Colonic mucosa (tissue), 4 donors: Measurements from ENCODE around the gene TRIM54. TPM values are rescaled to one million over a fixed set of nuclear protein-coding genes. Genes with fewer than 3 reads are reported as not detected.
"Not testable (repeated sequence)": the region's sequence is repeated elsewhere in the genome, so short reads cannot be mapped to it uniquely, and the experiment has no call there.

Experiments
- DNase-seq: peaks from one replicate; pipeline ENCODE4 v3.0.0-alpha.2; 2020
- H3K27ac ChIP-seq: fragments of 200-600 bp; one replicate; pipeline ENCODE4 v1.8.0; 2021
- H3K27me3 ChIP-seq: fragments of 200-600 bp; one replicate; pipeline ENCODE4 v1.8.0; 2021
- H3K36me3 ChIP-seq: fragments of 200-600 bp; one replicate; pipeline ENCODE4 v1.8.0; 2021
- H3K4me1 ChIP-seq: fragments of 200-600 bp; one replicate; pipeline ENCODE4 v1.8.0; 2021; ENCODE audit warnings: mild to moderate bottlenecking
- H3K4me3 ChIP-seq: fragments of 200-600 bp; one replicate; pipeline ENCODE4 v1.8.0; 2021
- H3K9ac ChIP-seq, 2 donors: one replicate each; pipeline ENCODE4 v1.7.0; 2013; ENCODE audit warnings: control low read depth in 2 of 2, low read depth in 2 of 2, low read length in 2 of 2
- H3K9me3 ChIP-seq: fragments of 200-600 bp; one replicate; pipeline ENCODE4 v1.8.0; 2021
- intact Hi-C: fragments of 100-400 bp; cut with DNase I; formaldehyde crosslinking; loops from one replicate; pipeline ENCODE4 v1.14.1; 2022
- total RNA-seq, 2 donors: library from RNA; stranded (reverse); fragmentation: NEBNext Ultra II Directional in 1 of 2; extraction: Animal tissue kit (Norgen Biotek cat#: 25700) in 1 of 2; gene quantifications; one replicate each; pipeline ENCODE4 v1.2.1, GENCODE V29; 2021
- TF ChIP-seq, protein P1 (sequence below): fragments of 200-600 bp; IDR thresholded peaks from one replicate; pipeline ENCODE4 v1.8.0; 2022; ENCODE audit warnings: antibody characterized with exemption, mild to moderate bottlenecking
- donor health status: healthy.
- donor health status: DM: no; HTN: no; CAD: no.
- donor health status: DM: no; HTN: no; CAD: no.

Gene TRIM54
- total RNA-seq, 2 donors from 2014 or later, result 0.24 TPM; not detected in 1

DNA sequence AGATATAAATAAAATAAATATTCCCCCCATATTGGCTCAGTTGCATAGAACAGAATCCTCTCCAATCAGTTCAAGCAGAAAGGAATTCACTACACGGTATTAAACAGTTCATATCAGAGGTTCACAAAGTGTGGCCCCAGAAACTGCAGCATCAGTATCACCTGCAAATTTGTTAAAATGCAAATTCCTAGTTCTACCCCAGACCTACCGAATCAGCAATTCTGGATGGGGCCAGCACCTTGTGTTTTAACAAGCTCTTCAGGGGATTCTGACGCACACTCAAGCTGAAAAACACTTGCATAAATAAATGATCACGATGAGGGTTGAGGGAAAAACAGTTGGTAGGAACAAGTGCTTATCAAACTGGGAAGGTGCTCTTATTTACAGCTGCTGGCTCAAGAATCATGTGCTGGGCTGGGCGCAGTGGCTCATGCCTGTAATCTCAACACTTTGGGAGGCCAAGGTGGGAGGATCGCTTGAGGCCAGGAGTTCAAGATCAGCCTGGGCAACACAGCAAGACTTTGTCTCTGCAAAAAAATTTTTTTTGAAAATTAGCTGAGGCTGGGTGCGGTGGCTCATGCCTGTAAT lies 68.0 kb downstream of the TRIM54 start:
- no peak overlapping the region for H3K9ac ChIP-seq
- no peak for DNase-seq
- H3K9me3 ChIP-seq, result no peaks in the 10 kb centered on the region
- intact Hi-C loops, result no loop called here
- no peak overlapping the region for H3K27ac ChIP-seq
- H3K4me3 ChIP-seq, result no peak overlapping the region
- peaks cover 11% of the 10 kb centered on the region for H3K4me1 ChIP-seq
- TF ChIP-seq, protein P1, sequence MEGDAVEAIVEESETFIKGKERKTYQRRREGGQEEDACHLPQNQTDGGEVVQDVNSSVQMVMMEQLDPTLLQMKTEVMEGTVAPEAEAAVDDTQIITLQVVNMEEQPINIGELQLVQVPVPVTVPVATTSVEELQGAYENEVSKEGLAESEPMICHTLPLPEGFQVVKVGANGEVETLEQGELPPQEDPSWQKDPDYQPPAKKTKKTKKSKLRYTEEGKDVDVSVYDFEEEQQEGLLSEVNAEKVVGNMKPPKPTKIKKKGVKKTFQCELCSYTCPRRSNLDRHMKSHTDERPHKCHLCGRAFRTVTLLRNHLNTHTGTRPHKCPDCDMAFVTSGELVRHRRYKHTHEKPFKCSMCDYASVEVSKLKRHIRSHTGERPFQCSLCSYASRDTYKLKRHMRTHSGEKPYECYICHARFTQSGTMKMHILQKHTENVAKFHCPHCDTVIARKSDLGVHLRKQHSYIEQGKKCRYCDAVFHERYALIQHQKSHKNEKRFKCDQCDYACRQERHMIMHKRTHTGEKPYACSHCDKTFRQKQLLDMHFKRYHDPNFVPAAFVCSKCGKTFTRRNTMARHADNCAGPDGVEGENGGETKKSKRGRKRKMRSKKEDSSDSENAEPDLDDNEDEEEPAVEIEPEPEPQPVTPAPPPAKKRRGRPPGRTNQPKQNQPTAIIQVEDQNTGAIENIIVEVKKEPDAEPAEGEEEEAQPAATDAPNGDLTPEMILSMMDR, result no peak
- no peaks in the 10 kb centered on the region for H3K36me3 ChIP-seq
- H3K27me3 ChIP-seq, result no peaks in the 10 kb centered on the region

DNA sequence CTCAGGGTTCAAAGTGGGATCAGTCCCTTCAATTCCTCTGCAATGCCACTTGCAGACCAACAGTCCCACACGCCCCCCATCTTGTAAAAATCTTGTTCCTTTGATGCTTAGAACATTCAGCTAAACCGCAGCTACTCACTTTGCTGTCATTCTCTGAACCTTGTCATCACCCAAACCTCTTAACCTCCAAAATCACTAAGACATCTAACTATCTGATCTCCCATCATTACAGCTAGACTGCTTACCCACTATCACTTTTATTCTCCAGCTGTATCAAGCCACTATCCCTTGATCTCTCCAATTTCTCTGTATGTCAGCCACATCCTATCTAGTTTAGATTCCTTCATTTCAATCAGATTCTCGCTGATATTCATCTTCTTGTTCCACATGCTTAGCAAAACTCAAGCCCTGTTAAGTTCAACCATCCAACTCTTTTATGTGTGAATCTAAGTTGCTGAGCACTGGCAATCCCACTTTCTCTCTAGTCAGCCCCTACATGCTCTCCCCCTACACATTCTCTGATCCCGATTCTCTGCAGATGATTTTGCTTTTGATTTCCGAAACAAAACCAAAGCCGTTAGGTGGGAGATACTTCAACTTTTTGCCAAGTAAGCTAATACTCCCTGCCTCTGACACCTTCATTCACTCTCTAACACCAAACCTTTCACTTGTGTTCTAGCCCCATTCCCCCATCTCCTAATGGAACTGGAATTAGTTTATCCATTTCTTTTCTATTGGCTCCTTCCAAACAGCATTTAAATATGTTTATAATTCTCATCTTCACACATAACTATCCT lies 69.8 kb downstream of the TRIM54 start:
- Histone ChIP-seq H3K4me1 (peaks cover 11% of the 10 kb centered on the region), H3K4me3 (no peak overlapping the region), H3K9me3 (no peaks in the 10 kb centered on the region), H3K27ac (no peak overlapping the region), H3K36me3 (no peaks in the 10 kb centered on the region), H3K9ac (no peak overlapping the region), H3K27me3 (no peaks in the 10 kb centered on the region)
- TF ChIP-seq, protein P1, result no peak
- DNase-seq, result no peak
- intact Hi-C loops, result no loop called here

DNA sequence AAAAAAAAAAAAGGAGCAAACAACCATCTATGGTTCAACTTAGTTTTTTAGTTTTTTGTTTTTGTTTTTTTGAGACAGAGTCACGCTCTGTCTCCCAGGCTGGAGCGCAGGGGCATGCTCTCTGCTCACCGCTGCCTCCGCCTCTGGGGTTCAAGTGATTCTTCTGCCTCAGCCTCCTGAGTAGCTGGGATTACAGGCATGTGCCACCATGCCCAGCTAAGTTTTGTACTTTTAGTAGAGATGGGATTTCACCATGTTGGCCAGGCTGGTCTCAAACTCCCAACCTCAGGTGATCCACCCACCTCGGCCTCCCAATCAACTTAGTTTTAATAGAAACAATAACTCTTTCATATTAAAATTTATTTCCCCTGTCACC lies 71.1 kb downstream of the TRIM54 start:
- H3K27me3 ChIP-seq, DNase-seq, H3K36me3 ChIP-seq, H3K4me3 ChIP-seq, intact Hi-C loops, H3K9ac ChIP-seq, H3K9me3 ChIP-seq, H3K27ac ChIP-seq: not testable (repeated sequence)
- H3K4me1 ChIP-seq, result peaks cover 11% of the 10 kb centered on the region

DNA sequence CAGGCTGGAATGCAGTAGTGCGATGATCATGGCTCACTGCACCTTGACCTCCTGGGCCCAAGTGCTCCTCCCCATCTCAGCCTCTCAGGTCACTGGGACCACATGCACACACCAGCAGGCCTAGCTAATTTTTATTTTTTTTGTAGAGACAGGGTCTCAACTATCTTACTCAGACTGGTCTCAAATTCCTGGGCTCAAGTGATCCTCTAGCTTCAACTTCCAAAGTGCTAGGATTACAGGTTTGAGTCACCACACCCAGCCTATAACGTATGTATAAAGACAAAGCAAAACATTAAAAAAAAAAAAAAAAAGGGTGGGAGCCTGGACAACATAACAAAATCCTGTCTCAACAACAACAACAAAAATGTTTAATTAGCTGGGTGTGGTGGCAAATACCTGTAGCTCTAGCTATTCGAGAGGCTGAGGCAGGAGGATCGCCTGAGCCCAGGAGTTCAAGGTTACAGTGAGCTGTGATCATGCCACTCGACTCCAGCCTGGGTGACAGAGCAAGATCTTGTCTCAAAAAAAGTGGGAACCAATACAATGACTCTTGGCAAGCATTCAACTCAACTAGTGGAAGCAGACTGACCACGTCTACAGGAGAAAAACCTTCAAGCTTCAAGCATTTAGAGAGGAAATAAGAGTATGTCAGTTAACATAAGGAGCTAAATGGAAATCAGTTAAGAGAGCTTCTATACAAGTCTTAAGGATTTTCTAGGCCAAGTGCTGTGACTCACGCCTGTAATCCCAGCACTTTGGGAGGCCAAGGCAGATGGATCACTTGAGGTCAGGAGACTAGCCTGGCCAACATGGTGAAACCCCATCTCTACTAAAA lies 71.8 kb downstream of the TRIM54 start:
- no peaks in the 10 kb centered on the region for H3K9me3 ChIP-seq
- H3K4me1 ChIP-seq, result peaks cover 11% of the 10 kb centered on the region
- intact Hi-C loops, result no loop called here
- no peaks in the 10 kb centered on the region for H3K27me3 ChIP-seq
- no peak overlapping the region for H3K27ac ChIP-seq
- no peaks in the 10 kb centered on the region for H3K36me3 ChIP-seq
- no peak overlapping the region for H3K4me3 ChIP-seq
- TF ChIP-seq, protein P1, result no peak
- no peak overlapping the region for H3K9ac ChIP-seq
- DNase-seq, result no peak

DNA sequence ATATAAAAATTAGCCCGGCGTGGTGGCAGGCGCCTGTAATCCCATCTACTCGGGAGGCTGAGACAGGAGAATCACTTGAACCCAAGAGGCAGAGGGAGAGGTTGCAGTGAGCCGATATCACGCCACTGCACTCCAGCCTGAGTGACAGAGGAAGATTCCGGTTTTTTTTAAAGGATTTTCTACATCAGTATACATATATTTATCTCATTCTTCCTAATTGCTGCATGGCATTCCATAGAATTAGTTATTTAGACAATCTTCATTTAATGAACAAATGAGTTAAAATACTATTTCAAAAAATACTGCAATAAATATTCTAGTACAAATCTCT lies 72.3 kb downstream of the TRIM54 start:
- H3K4me3 ChIP-seq, result no peak overlapping the region
- TF ChIP-seq, protein P1, result no peak
- no peaks in the 10 kb centered on the region for H3K9me3 ChIP-seq
- H3K27me3 ChIP-seq, result no peaks in the 10 kb centered on the region
- intact Hi-C loops, result no loop called here
- H3K9ac ChIP-seq, result no peak overlapping the region
- H3K27ac ChIP-seq, result no peak overlapping the region
- H3K36me3 ChIP-seq, result no peaks in the 10 kb centered on the region
- H3K4me1 ChIP-seq, result peaks cover 11% of the 10 kb centered on the region
- DNase-seq, result no peak
